Limb (tissue), 2 donors: ENCODE measurements around the gene PRODH.
"Not testable (repeated sequence)": the region's sequence is repeated elsewhere in the genome, so short reads cannot be mapped to it uniquely, and the experiment has no call there.

Source experiments
- DNase-seq, 2 donors: peaks; one replicate each; pipeline ENCODE4 v3.0.0-alpha.2; 2016; ENCODE audit errors: extremely low spot score in 2 of 2

Gene PRODH

GRCh38 chr22:18935889-18936529 is at the start of gene PRODH:
PRODH (minus strand) TSS chr22:18936293; CDS start chr22:18936287, 6 bp downstream.
- no peak for DNase-seq

- no peak for DNase-seq
Observed at GRCh38 chr22:18985780-18986179, 49.7 kb upstream of the PRODH start.

GRCh38 chr22:18984564-18984963 is 48.5 kb upstream of the PRODH start:
- no peak for DNase-seq

- DNase-seq: no peak
Observed at GRCh38 chr22:18983120-18983651, 47.1 kb upstream of the PRODH start.

GRCh38 chr22:18980829-18981228 is 44.7 kb upstream of the PRODH start:
- DNase-seq: no peak

- no peak for DNase-seq
Observed at GRCh38 chr22:18979957-18980356, 43.9 kb upstream of the PRODH start.

- no peak for DNase-seq
Observed at GRCh38 chr22:18978506-18978905, 42.4 kb upstream of the PRODH start.

GRCh38 chr22:18977824-18978425 is 41.8 kb upstream of the PRODH start:
- no peak for DNase-seq

GRCh38 chr22:18976197-18976751 is 40.2 kb upstream of the PRODH start:
- DNase-seq: no peak

GRCh38 chr22:18975434-18976196 is 39.5 kb upstream of the PRODH start:
- no peak for DNase-seq

GRCh38 chr22:18974477-18975180 is 38.5 kb upstream of the PRODH start:
- no peak for DNase-seq

GRCh38 chr22:18973264-18974031 is 37.4 kb upstream of the PRODH start:
- no peak for DNase-seq

- not testable (repeated sequence) for DNase-seq
Observed at GRCh38 chr22:18972591-18972990, 36.5 kb upstream of the PRODH start.

GRCh38 chr22:18972029-18972428 is 35.9 kb upstream of the PRODH start:
- not testable (repeated sequence) for DNase-seq

- no peak for DNase-seq
Observed at GRCh38 chr22:18971321-18971751, 35.2 kb upstream of the PRODH start.

- no peak for DNase-seq
Observed at GRCh38 chr22:18970948-18971315, 34.8 kb upstream of the PRODH start.

- DNase-seq: peak in 1 of 2 donors; percentile 72
Observed at GRCh38 chr22:18970176-18970947, 34.3 kb upstream of the PRODH start.

GRCh38 chr22:18969158-18969942 is 33.3 kb upstream of the PRODH start:
- not testable (repeated sequence) for DNase-seq
